ENCODE measurements around the gene ANKRD16. TPM values are rescaled to one million over a fixed set of nuclear protein-coding genes. Genes with fewer than 3 reads are reported as not detected.
"Not testable (repeated sequence)": the region's sequence is repeated elsewhere in the genome, so short reads cannot be mapped to it uniquely, and the experiment has no call there.

ANKRD16 gene
- total RNA-seq, 6 donors from 2014 or later, result 4.3 to 27.2 (median 7.5) TPM

DNA sequence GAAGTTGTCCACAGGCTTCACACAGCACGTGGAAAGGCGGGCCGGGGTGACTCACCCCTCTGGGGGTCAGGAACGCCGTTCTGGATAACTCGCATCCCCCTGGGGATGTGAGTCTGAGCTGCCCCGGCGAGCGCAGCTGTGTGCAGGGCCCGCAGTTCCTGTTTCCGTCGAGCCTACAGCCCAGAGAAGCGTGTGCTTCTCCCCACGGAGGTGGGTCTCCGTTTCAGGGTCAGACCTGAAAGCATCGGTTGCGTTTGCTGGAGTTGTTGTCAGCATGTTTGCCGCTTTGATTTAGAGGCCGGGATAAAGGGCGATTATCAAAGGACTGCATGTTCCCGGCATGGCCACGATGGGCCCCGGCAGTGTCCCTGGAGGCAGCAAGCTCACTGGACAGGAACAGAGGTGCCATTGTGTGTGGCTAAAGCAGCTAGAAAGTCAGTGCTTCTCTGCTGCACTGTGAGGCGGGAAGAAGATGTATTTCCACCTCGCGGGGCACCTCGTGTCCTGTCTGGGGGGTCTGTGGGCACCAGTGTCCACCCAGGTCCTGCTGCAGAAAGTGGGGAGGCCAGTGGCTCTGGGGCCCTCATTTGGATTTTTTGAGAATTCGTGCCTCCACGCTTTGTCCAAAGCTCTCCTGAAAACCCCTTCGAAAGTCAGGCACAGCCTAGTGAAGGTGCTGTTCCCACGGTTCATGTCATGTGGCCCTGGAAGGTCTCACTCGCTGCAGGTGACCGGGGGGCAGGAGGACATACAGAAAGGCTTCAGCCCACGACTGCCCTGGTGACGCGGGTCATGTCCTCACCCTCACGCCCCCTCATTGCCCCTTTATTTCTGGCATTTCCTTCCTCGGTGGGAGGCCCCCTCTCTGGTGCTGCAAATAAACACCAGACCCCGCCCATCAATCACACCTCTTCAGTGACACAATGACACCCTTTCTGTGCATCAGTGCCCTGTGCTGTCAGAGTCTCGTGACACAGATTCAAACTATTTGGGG lies 49.1 kb downstream of the ANKRD16 start:
- WGBS, 2 donors, result 48 to 51% methylated on average over 18 to 39 of the region's 40 CpGs
- H3K36me3 ChIP-seq, result no peaks in the 10 kb centered on the region
- H3K27ac ChIP-seq, result no peak overlapping the region
- no peak overlapping the region for H3K4me3 ChIP-seq
- H3K4me1 ChIP-seq, result no peaks in the 10 kb centered on the region
- ATAC-seq (ENCODE audit: low FRiP score in 2 of 2), result peak; percentile 20 to 50
- H3K27me3 ChIP-seq, result no peaks in the 10 kb centered on the region
- no peaks in the 10 kb centered on the region for H3K9me3 ChIP-seq
- TF ChIP-seq EP300 (IDR thresholded peaks at IDR 0.05) (no peak), POLR2AphosphoS5 (IDR thresholded peaks at IDR 0.05) (no peak), POLR2A (IDR thresholded peaks at IDR 0.05) (no peak)
- TF ChIP-seq, protein P1, sequence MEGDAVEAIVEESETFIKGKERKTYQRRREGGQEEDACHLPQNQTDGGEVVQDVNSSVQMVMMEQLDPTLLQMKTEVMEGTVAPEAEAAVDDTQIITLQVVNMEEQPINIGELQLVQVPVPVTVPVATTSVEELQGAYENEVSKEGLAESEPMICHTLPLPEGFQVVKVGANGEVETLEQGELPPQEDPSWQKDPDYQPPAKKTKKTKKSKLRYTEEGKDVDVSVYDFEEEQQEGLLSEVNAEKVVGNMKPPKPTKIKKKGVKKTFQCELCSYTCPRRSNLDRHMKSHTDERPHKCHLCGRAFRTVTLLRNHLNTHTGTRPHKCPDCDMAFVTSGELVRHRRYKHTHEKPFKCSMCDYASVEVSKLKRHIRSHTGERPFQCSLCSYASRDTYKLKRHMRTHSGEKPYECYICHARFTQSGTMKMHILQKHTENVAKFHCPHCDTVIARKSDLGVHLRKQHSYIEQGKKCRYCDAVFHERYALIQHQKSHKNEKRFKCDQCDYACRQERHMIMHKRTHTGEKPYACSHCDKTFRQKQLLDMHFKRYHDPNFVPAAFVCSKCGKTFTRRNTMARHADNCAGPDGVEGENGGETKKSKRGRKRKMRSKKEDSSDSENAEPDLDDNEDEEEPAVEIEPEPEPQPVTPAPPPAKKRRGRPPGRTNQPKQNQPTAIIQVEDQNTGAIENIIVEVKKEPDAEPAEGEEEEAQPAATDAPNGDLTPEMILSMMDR (IDR thresholded peaks at IDR 0.05), result no peak
- DNase-seq, result peak in 1 of 2 donors; percentile 68

DNA sequence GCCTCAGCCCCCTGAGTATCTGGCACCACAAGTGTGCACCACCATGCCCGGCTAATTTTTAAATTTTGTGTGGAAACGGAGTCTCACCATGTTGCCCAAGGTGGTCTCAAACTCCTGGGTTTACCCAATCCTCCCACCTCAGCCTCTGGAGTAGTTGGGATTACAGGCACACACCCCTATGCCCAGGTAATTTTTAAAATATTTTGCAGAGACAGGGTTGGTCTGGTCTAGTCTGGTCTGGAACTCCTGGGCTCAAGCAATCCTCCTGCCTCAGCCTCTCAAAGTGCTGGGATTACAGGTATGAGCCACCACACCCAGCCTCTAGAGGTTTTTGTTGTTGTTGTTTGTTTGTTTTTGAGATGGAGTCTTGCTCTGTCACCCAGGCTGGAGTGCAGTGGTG lies 53.5 kb downstream of the ANKRD16 start:
- H3K9me3 ChIP-seq; H3K36me3 ChIP-seq; H3K27me3 ChIP-seq; DNase-seq; ATAC-seq (ENCODE audit: low FRiP score in 2 of 2); H3K4me1 ChIP-seq; H3K4me3 ChIP-seq; H3K27ac ChIP-seq: not testable (repeated sequence)
- WGBS, 2 donors, result 90 to 93% methylated on average over 2 of the region's 2 CpGs

DNA sequence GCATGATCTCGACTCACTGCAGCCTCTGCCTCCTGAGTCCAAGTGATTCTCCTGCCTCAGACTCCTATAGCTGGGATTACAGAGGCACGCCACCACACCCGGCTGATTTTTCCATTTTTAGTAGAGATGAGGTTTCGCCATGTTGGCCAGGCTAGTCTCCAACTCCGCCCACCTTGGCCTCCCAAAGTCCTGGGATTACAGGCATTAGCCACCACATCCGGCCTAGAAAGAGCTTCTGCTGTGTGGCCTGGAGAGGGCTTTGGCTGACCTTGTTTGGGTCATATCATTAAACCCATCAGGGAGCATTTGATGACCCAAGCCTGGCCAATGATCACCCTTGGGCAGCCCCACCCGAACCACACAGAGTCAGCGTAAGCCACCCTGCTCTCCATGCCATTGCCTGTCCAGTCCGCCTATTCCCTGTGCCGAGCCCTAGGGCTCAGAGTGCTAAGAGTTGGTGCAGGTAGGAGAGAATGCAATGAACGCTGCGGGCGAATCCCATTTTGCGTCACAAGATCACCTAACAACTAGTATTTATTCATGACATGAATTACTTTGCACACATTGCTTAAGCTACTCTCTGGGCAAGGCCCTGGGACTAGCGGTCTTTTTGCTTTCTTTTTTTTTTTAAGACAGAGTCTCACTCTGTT lies 54.1 kb downstream of the ANKRD16 start:
- WGBS, 2 donors, result 92 to 96% methylated on average over 14 to 15 of the region's 15 CpGs
- Histone ChIP-seq H3K9me3 (no peaks in the 10 kb centered on the region), H3K4me3 (no peak overlapping the region), H3K27me3 (no peaks in the 10 kb centered on the region), H3K36me3 (no peaks in the 10 kb centered on the region), H3K27ac (no peak overlapping the region), H3K4me1 (no peaks in the 10 kb centered on the region)
- no peak for DNase-seq
- ATAC-seq (ENCODE audit: low FRiP score in 2 of 2), result no peak
- TF ChIP-seq POLR2AphosphoS5 (IDR thresholded peaks at IDR 0.05), result no peak
- no peak for TF ChIP-seq EP300 (IDR thresholded peaks at IDR 0.05)
- no peak for TF ChIP-seq POLR2A (IDR thresholded peaks at IDR 0.05)
- TF ChIP-seq, protein P1 (IDR thresholded peaks at IDR 0.05), result no peak

DNA sequence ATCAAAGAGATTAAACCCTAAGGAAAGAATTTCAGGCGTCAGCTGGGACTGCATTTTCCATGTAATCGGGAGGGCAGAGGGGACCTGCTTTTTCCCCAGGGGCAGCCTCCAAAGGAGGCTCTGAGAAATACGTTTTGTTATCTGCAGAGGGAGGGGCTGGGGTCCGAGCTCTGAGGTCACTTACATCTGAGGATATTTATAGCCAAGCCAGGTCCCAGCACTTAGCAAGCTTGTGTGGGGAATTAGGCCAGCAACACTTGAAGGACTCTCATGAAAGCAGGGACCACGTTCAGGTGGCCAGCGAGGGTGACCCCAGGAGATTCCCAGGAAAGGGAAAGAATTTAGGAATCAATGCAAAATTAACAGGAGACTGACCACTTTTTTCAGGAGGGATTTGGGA lies 55.9 kb downstream of the ANKRD16 start:
- WGBS, 2 donors, result 57 to 62% methylated on average over 6 of the region's 6 CpGs
- H3K4me1 ChIP-seq, result no peaks in the 10 kb centered on the region
- no peaks in the 10 kb centered on the region for H3K9me3 ChIP-seq
- no peak overlapping the region for H3K4me3 ChIP-seq
- TF ChIP-seq POLR2A (IDR thresholded peaks at IDR 0.05), result no peak
- TF ChIP-seq, protein P1 (IDR thresholded peaks at IDR 0.05), result no peak
- no peak for TF ChIP-seq POLR2AphosphoS5 (IDR thresholded peaks at IDR 0.05)
- TF ChIP-seq EP300 (IDR thresholded peaks at IDR 0.05), result no peak
- H3K36me3 ChIP-seq, result no peaks in the 10 kb centered on the region
- DNase-seq, result no peak
- ATAC-seq (ENCODE audit: low FRiP score in 2 of 2), result no peak
- H3K27ac ChIP-seq, result no peak overlapping the region
- no peaks in the 10 kb centered on the region for H3K27me3 ChIP-seq

DNA sequence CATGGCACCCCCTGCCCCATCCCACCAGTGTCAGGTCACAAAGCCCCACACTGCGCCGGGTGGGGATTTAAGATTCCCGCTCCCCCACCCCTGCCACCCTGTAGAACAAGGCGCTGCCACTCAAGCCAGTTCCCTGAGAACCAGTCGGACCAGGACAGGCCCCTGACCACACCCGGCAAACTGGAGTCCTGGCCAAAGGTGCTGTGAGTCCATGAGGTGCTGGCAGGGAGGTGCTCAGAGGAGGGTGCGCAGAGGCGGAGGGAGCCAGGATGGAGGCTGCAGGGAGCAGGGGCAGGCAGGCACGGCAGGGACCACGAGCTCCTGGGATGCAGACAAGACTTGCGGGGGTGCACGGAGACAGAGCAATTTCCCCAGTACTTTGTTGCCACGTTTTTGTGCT lies 56.7 kb downstream of the ANKRD16 start:
- ATAC-seq (ENCODE audit: low FRiP score in 2 of 2) (peak in 1 of 2 donors; percentile 49), DNase-seq (peak; percentile 44 to 59)
- 71 to 81% methylated on average over 9 to 13 of the region's 13 CpGs for WGBS, 2 donors
- TF ChIP-seq EP300 (IDR thresholded peaks at IDR 0.05), result no peak
- TF ChIP-seq POLR2A (IDR thresholded peaks at IDR 0.05), result no peak
- TF ChIP-seq, protein P1 (IDR thresholded peaks at IDR 0.05), result no peak
- no peak for TF ChIP-seq POLR2AphosphoS5 (IDR thresholded peaks at IDR 0.05)
- no peak overlapping the region for H3K27ac ChIP-seq
- no peaks in the 10 kb centered on the region for H3K9me3 ChIP-seq
- no peaks in the 10 kb centered on the region for H3K4me1 ChIP-seq
- no peak overlapping the region for H3K4me3 ChIP-seq
- no peaks in the 10 kb centered on the region for H3K27me3 ChIP-seq
- H3K36me3 ChIP-seq, result no peaks in the 10 kb centered on the region

Data from upper lobe of left lung (tissue), 6 donors.